ENCODE data around the gene TDRD12. TPM values are rescaled to one million over a fixed set of nuclear protein-coding genes. Genes with fewer than 3 reads are reported as not detected.

The TDRD12 gene
- total and polyA plus RNA-seq, 11 donors: 0.06 to 0.63 (median 0.23) TPM; not detected in 5

GRCh38 chr19:32858155-32858554 is 138.6 kb downstream of the TDRD12 start:
- no peaks in the 10 kb centered on the region for H3K4me1 ChIP-seq

GRCh38 chr19:32858559-32858958 is 139.0 kb downstream of the TDRD12 start:
- no peaks in the 10 kb centered on the region for H3K4me1 ChIP-seq
- no peak overlapping the region for H3K4me3 ChIP-seq
- no peak overlapping the region for H3K27ac ChIP-seq
- no peaks in the 10 kb centered on the region for H3K27me3 ChIP-seq
- WGBS, 4 donors: 87 to 95% (median 93%) methylated on average over 10 of the region's 10 CpGs
- ATAC-seq: no peak
- H3K36me3 ChIP-seq: no peaks in the 10 kb centered on the region
- H3K9me3 ChIP-seq: no peaks in the 10 kb centered on the region
- no peak for DNase-seq
- TF ChIP-seq POLR2A (IDR thresholded peaks at IDR 0.05): no peak
- TF ChIP-seq, protein P1, sequence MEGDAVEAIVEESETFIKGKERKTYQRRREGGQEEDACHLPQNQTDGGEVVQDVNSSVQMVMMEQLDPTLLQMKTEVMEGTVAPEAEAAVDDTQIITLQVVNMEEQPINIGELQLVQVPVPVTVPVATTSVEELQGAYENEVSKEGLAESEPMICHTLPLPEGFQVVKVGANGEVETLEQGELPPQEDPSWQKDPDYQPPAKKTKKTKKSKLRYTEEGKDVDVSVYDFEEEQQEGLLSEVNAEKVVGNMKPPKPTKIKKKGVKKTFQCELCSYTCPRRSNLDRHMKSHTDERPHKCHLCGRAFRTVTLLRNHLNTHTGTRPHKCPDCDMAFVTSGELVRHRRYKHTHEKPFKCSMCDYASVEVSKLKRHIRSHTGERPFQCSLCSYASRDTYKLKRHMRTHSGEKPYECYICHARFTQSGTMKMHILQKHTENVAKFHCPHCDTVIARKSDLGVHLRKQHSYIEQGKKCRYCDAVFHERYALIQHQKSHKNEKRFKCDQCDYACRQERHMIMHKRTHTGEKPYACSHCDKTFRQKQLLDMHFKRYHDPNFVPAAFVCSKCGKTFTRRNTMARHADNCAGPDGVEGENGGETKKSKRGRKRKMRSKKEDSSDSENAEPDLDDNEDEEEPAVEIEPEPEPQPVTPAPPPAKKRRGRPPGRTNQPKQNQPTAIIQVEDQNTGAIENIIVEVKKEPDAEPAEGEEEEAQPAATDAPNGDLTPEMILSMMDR (IDR thresholded peaks at IDR 0.05): no peak
- intact Hi-C loops (cut with DNase I): no loop called here

More at GRCh38 chr19:32858155-32858554, 138.6 kb downstream of the TDRD12 start:
- Histone ChIP-seq H3K9me3 (no peaks in the 10 kb centered on the region), H3K4me3 (no peak overlapping the region), H3K27me3 (no peaks in the 10 kb centered on the region), H3K36me3 (no peaks in the 10 kb centered on the region), H3K27ac (no peak overlapping the region)
- DNase-seq (no peak), ATAC-seq (no peak)
- TF ChIP-seq, protein P1 (IDR thresholded peaks at IDR 0.05): no peak
- no peak for TF ChIP-seq POLR2A (IDR thresholded peaks at IDR 0.05)
- intact Hi-C loops (cut with DNase I): no loop called here
- WGBS, 4 donors: 84 to 89% (median 85%) methylated on average over 13 of the region's 13 CpGs

GRCh38 chr19:32859591-32859990 is 140.0 kb downstream of the TDRD12 start:
- H3K27me3 ChIP-seq: no peaks in the 10 kb centered on the region
- H3K4me1 ChIP-seq: no peaks in the 10 kb centered on the region
- H3K36me3 ChIP-seq: no peaks in the 10 kb centered on the region
- 90 to 98% (median 93%) methylated on average over 19 of the region's 19 CpGs for WGBS, 4 donors
- no peak overlapping the region for H3K27ac ChIP-seq
- H3K9me3 ChIP-seq: no peaks in the 10 kb centered on the region
- intact Hi-C loops (cut with DNase I): no loop called here
- ATAC-seq (no peak), DNase-seq (no peak)
- H3K4me3 ChIP-seq: no peak overlapping the region
- TF ChIP-seq, protein P1 (IDR thresholded peaks at IDR 0.05): no peak
- TF ChIP-seq POLR2A (IDR thresholded peaks at IDR 0.05): no peak

DNA sequence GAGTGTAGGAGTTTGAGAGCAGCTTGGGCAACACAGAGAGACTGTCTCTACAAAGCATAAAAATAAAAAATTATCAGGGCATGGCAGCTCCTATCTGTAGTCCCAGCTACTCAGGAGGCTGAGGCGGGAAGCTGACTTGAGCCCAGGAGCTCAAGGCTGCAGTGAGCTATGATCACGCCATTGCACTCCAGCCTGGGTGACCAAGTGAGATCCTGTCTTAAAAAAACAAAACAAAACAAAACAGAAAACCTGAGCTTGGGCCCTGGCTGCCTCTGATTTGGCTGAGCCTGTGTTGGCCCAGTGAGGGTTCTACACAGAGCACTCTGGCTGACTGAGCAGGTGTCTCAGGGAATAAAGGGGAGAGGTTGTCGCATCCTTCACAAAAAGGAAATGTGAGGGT is 142.0 kb downstream of the TDRD12 start:
- ATAC-seq: no peak
- no peaks in the 10 kb centered on the region for H3K4me1 ChIP-seq
- no peaks in the 10 kb centered on the region for H3K36me3 ChIP-seq
- H3K27ac ChIP-seq: no peak overlapping the region
- no peak for TF ChIP-seq POLR2A (IDR thresholded peaks at IDR 0.05)
- TF ChIP-seq, protein P1 (IDR thresholded peaks at IDR 0.05): no peak
- no peaks in the 10 kb centered on the region for H3K9me3 ChIP-seq
- H3K4me3 ChIP-seq: no peak overlapping the region
- no peaks in the 10 kb centered on the region for H3K27me3 ChIP-seq
- 91 to 97% (median 94%) methylated on average over 3 of the region's 3 CpGs for WGBS, 4 donors
- intact Hi-C loops (cut with DNase I): no loop called here
- no peak for DNase-seq

Data from heart left ventricle (tissue), 16 donors.